ENCODE results near the gene PACC1.

The PACC1 gene

GRCh38 chr1:212414328-212415106 is at the start of gene PACC1:
Gene PACC1, minus strand, starts transcription at chr1:212414886. Its CDS starts 129 bp downstream, at chr1:212414757.
- peak; percentile 85 to 96 (median 92) for DNase-seq
- intact Hi-C loops (cut with DNase I), result loop anchor here (2.0 kb wide), 1 partner anchor 18 kb away; the partner anchor contains the start of gene NENF

- intact Hi-C loops (cut with DNase I), result no loop called here
- DNase-seq, result no peak
These were observed 49.0 kb upstream of the PACC1 start for GRCh38 chr1:212463565-212464285.

GRCh38 chr1:212461916-212462660 is 47.4 kb upstream of the PACC1 start:
- DNase-seq, result peak in 32 of 42 donors; percentile 37 to 85 (median 62)
- intact Hi-C loops (cut with DNase I), result no loop called here

GRCh38 chr1:212460376-212460775 is 45.7 kb upstream of the PACC1 start:
- intact Hi-C loops (cut with DNase I), result no loop called here
- no peak for DNase-seq

- DNase-seq, result peak; percentile 33 to 91 (median 75)
- intact Hi-C loops (cut with DNase I), result loop anchor here (5.0 to 10.0 kb wide), 3 partner anchors 175 to 775 kb away; partner anchors contain the start of gene PPP2R5A
These were observed 45.0 kb upstream of the PACC1 start for GRCh38 chr1:212459656-212460055.

GRCh38 chr1:212458817-212459216 is 44.1 kb upstream of the PACC1 start:
- intact Hi-C loops (cut with DNase I), result loop anchor here (5.0 to 10.0 kb wide), 3 partner anchors 174 to 774 kb away; partner anchors contain the start of gene PPP2R5A
- DNase-seq, result no peak

- intact Hi-C loops (cut with DNase I), result loop anchor here (5.0 to 10.0 kb wide), 3 partner anchors 173 to 773 kb away; partner anchors contain the start of gene PPP2R5A
- peak in 29 of 42 donors; percentile 32 to 84 (median 68) for DNase-seq
These were observed 43.2 kb upstream of the PACC1 start for GRCh38 chr1:212457740-212458338.

- intact Hi-C loops (cut with DNase I), result loop anchor here (5.0 to 10.0 kb wide), 3 partner anchors 171 to 771 kb away; partner anchors contain the start of gene PPP2R5A
- peak; percentile 72 to 99 (median 96) for DNase-seq
These were observed 41.3 kb upstream of the PACC1 start for GRCh38 chr1:212455803-212456528.

GRCh38 chr1:212455401-212455800 is 40.7 kb upstream of the PACC1 start:
- no peak for DNase-seq
- intact Hi-C loops (cut with DNase I), result loop anchor here (5.0 to 10.0 kb wide), 3 partner anchors 171 to 771 kb away; partner anchors contain the start of gene PPP2R5A

GRCh38 chr1:212454741-212455140 is 40.1 kb upstream of the PACC1 start:
- intact Hi-C loops (cut with DNase I), result loop anchor here (5.0 to 10.0 kb wide), 3 partner anchors 170 to 770 kb away; partner anchors contain the start of gene PPP2R5A
- no peak for DNase-seq

- intact Hi-C loops (cut with DNase I), result loop anchor here (10.0 kb wide), 2 partner anchors 169 to 769 kb away; partner anchors contain the start of gene PPP2R5A
These were observed 38.6 kb upstream of the PACC1 start for GRCh38 chr1:212453156-212453857.

GRCh38 chr1:212452323-212453155 is 37.9 kb upstream of the PACC1 start:
- intact Hi-C loops (cut with DNase I), result loop anchor here (10.0 kb wide), 2 partner anchors 168 to 768 kb away; partner anchors contain the start of gene PPP2R5A
- DNase-seq, result peak in 29 of 42 donors; percentile 29 to 82 (median 56)

More at GRCh38 chr1:212453156-212453857, 38.6 kb upstream of the PACC1 start:
- no peak for DNase-seq

- intact Hi-C loops (cut with DNase I), result loop anchor here (10.0 kb wide), 2 partner anchors 167 to 767 kb away; partner anchors contain the start of gene PPP2R5A
- no peak for DNase-seq
These were observed 37.0 kb upstream of the PACC1 start for GRCh38 chr1:212451416-212452322.

- peak in 8 of 42 donors; percentile 36 to 69 (median 54) for DNase-seq
- intact Hi-C loops (cut with DNase I), result loop anchor here (10.0 kb wide), 2 partner anchors 166 to 766 kb away; partner anchors contain the start of gene PPP2R5A
These were observed 35.7 kb upstream of the PACC1 start for GRCh38 chr1:212450331-212450881.
